T-helper 2 cell (primary cell): Measurements from ENCODE around the gene NTM.
A peak's percentile ranks its signal among the peaks of the same experiment; 100 is the strongest.
"Not testable (repeated sequence)": the region's sequence is repeated elsewhere in the genome, so short reads cannot be mapped to it uniquely, and the experiment has no call there.

Source experiments
- DNase-seq, 5 experiments: peaks; one replicate each; pipeline versions ENCODE4 v3.0.0 to v3.0.0-alpha.2; 2012 to 2022

Gene NTM

GRCh38 chr11:131908316-131908715 lies 537.9 kb downstream of the NTM start:
- no peak for DNase-seq

GRCh38 chr11:131909426-131910177 lies 539.2 kb downstream of the NTM start:
- DNase-seq: no peak

- DNase-seq: no peak
Measured at GRCh38 chr11:131910178-131910522, 539.7 kb downstream of the NTM start.

- peak in 1 of 5 experiments; percentile 8 for DNase-seq
Measured at GRCh38 chr11:131910523-131911387, 540.3 kb downstream of the NTM start.

GRCh38 chr11:131911388-131912032 lies 541.1 kb downstream of the NTM start:
- not testable (repeated sequence) for DNase-seq

- no peak for DNase-seq
Measured at GRCh38 chr11:131912134-131912533, 541.7 kb downstream of the NTM start.

GRCh38 chr11:131913267-131913666 lies 542.9 kb downstream of the NTM start:
- DNase-seq: no peak

- no peak for DNase-seq
Measured at GRCh38 chr11:131914361-131914774, 544.0 kb downstream of the NTM start.

GRCh38 chr11:131916638-131917037 lies 546.2 kb downstream of the NTM start:
- no peak for DNase-seq

GRCh38 chr11:131917634-131918384 lies 547.4 kb downstream of the NTM start:
- no peak for DNase-seq

GRCh38 chr11:131918663-131919062 lies 548.2 kb downstream of the NTM start:
- DNase-seq: no peak

- DNase-seq: no peak
Measured at GRCh38 chr11:131922220-131922619, 551.8 kb downstream of the NTM start.

GRCh38 chr11:131923309-131923708 lies 552.9 kb downstream of the NTM start:
- DNase-seq: no peak

- no peak for DNase-seq
Measured at GRCh38 chr11:131924001-131924400, 553.6 kb downstream of the NTM start.

- DNase-seq: no peak
Measured at GRCh38 chr11:131924457-131925201, 554.2 kb downstream of the NTM start.

GRCh38 chr11:131925829-131926228 lies 555.4 kb downstream of the NTM start:
- DNase-seq: no peak

GRCh38 chr11:131928992-131929391 lies 558.6 kb downstream of the NTM start:
- DNase-seq: no peak

- no peak for DNase-seq
Measured at GRCh38 chr11:131932584-131933325, 562.3 kb downstream of the NTM start.

- no peak for DNase-seq
Measured at GRCh38 chr11:131934006-131934405, 563.6 kb downstream of the NTM start.

- no peak for DNase-seq
Measured at GRCh38 chr11:131938351-131938751, 567.9 kb downstream of the NTM start.

GRCh38 chr11:131940126-131940525 lies 569.7 kb downstream of the NTM start:
- DNase-seq: no peak
